H1 (cell line): ENCODE measurements around the gene CNIH1.

Experiments used
- BACH1 ChIP-seq: IDR thresholded peaks from 2 replicates; pipeline ENCODE4 v1.6.1; 2012; ENCODE audit warnings: low read length, improper control_type of control experiment
- CTCF ChIP-seq, 3 experiments: IDR thresholded peaks; 1 replicate in 2 of 3; 2 replicates in 1 of 3; pipeline versions ENCODE4 v1.5.1 to v1.6.1; 2011; ENCODE audit warnings: low read length in 3 of 3, mild to moderate bottlenecking in 3 of 3, inconsistent platforms in 2 of 3, low read depth in 1 of 3, moderate library complexity in 1 of 3; ENCODE audit not compliant: insufficient read depth in 1 of 3; ENCODE audit errors: control extremely low read depth in 1 of 3
- TAF1 ChIP-seq: IDR thresholded peaks from 2 replicates; pipeline ENCODE4 v1.6.1; 2011; ENCODE audit warnings: mild to moderate bottlenecking, low read depth, low read length
- TF ChIP-seq, protein P1 (sequence below): IDR thresholded peaks from 2 replicates; pipeline ENCODE4 v1.6.1; 2012; ENCODE audit warnings: low read length, inconsistent platforms

DNA sequence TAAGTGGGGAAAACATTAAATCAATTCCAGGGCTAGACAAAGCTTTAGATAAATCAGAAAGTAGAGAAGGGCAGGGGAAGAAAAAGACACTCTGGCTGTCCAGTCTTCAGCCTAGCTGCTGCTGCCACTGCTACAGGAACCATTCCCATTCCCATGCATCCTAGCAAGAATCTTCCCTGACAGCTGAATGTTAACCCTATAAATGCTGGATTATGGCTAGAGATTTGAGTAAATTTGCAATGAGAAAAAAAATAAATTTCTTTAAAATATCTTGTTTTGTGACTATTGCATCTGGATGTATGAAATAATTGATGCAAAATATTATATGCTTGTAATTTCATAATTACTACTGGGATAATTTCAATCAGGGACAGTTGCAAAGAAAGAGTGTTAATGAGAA is 59.4 kb downstream of the CNIH1 start:
- no peak for TF ChIP-seq CTCF (IDR thresholded peaks at IDR 0.05; ENCODE audit: control extremely low read depth in 1 of 3, insufficient read depth in 1 of 3, low read depth in 1 of 3, low read length in 3 of 3)
- no peak for TF ChIP-seq TAF1
- TF ChIP-seq, protein P1, sequence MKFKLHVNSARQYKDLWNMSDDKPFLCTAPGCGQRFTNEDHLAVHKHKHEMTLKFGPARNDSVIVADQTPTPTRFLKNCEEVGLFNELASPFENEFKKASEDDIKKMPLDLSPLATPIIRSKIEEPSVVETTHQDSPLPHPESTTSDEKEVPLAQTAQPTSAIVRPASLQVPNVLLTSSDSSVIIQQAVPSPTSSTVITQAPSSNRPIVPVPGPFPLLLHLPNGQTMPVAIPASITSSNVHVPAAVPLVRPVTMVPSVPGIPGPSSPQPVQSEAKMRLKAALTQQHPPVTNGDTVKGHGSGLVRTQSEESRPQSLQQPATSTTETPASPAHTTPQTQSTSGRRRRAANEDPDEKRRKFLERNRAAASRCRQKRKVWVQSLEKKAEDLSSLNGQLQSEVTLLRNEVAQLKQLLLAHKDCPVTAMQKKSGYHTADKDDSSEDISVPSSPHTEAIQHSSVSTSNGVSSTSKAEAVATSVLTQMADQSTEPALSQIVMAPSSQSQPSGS, result no peak
- TF ChIP-seq BACH1, result no peak
